Tibial nerve (tissue), 4 donors: ENCODE measurements around the gene ZDHHC9. TPM values are rescaled to one million over a fixed set of nuclear protein-coding genes. Genes with fewer than 3 reads are reported as not detected.

Experiments
- DNase-seq, 2 donors: peaks; one replicate each; pipeline ENCODE4 v3.0.0-alpha.2; 2019; ENCODE audit warnings: low spot score in 2 of 2
- H3K27ac ChIP-seq, 4 donors: fragments of 200-600 bp; sonication (generic) in 3 of 4; one replicate each; pipeline ENCODE4 v1.5.1; 2017 to 2019; ENCODE audit warnings: mild to moderate bottlenecking in 1 of 4
- H3K27me3 ChIP-seq, 2 donors: fragments of 200-600 bp; sonication (generic) in 1 of 2; one replicate each; pipeline versions ENCODE4 v1.5.1 to v1.6.0; 2017 to 2019
- H3K36me3 ChIP-seq, 3 donors: fragments of 200-600 bp; sonication (generic); one replicate each; pipeline ENCODE4 v1.5.1; 2018 to 2019
- H3K4me1 ChIP-seq, 4 donors: fragments of 200-600 bp; sonication (generic) in 3 of 4; one replicate each; pipeline ENCODE4 v1.5.1; 2017 to 2019
- H3K4me3 ChIP-seq, 4 donors: fragments of 200-600 bp; sonication (generic) in 3 of 4; one replicate each; pipeline ENCODE4 v1.5.1; 2017 to 2019; ENCODE audit warnings: mild to moderate bottlenecking in 1 of 4, moderate library complexity in 1 of 4
- H3K9me3 ChIP-seq, 4 donors: fragments of 200-600 bp; sonication (generic) in 3 of 4; one replicate each; pipeline ENCODE4 v1.5.1; 2017 to 2019
- CTCF ChIP-seq, 5 experiments: fragments of 200-600 bp in 3 of 5; fragments of 450-650 bp in 2 of 5; sonication (generic) in 3 of 5; IDR thresholded peaks; one replicate each; pipeline ENCODE4 v1.5.1; 2016 to 2019; ENCODE audit warnings: antibody characterized with exemption in 5 of 5, mild to moderate bottlenecking in 3 of 5, moderate library complexity in 2 of 5
- EP300 ChIP-seq, 2 donors: sonication (generic); formaldehyde crosslinking; IDR thresholded peaks; one replicate each; pipeline ENCODE4 v1.6.1; 2017; ENCODE audit warnings: antibody characterized with exemption in 2 of 2, mild to moderate bottlenecking in 1 of 2
- POLR2A ChIP-seq, 2 donors: fragments of 450-650 bp; IDR thresholded peaks; one replicate each; pipeline ENCODE4 v1.6.1; 2017; ENCODE audit warnings: antibody characterized with exemption in 2 of 2, mild to moderate bottlenecking in 2 of 2, moderate library complexity in 2 of 2
- WGBS, 2 donors: methylation state at CpG; one replicate each; pipeline ENCODE4 v1.1.5; 2018; 5-methylcytosine and 5-hydroxymethylcytosine counted together
- total RNA-seq, 4 donors: library from RNA; depleted of rRNA; stranded (reverse); fragments of >200 nt; gene quantifications; one replicate each; pipeline ENCODE4 v1.1.0, GENCODE V29; 2016

Gene ZDHHC9
- total RNA-seq, 4 donors from 2014 or later = 14.0 to 27.6 (median 19.1) TPM

GRCh38 chrX:129846716-129847115 is 3.0 kb upstream of the ZDHHC9 start:
- 59 to 81% methylated on average over 2 of the region's 2 CpGs for WGBS, 2 donors
- no peak for DNase-seq
- Histone ChIP-seq H3K9me3 (no peaks in the 10 kb centered on the region), H3K4me1 (no peaks in the 10 kb centered on the region), H3K4me3 (no peak overlapping the region), H3K27ac (no peak overlapping the region), H3K36me3 (no peaks in the 10 kb centered on the region), H3K27me3 (peaks cover 0 to 4% of the 10 kb centered on the region in 2 donors)
- no peak for TF ChIP-seq POLR2A (IDR thresholded peaks at IDR 0.05)
- TF ChIP-seq EP300 (IDR thresholded peaks at IDR 0.05) = no peak

GRCh38 chrX:129845616-129846190 is 2.0 kb upstream of the ZDHHC9 start:
- Histone ChIP-seq H3K27me3 (peaks cover 0 to 4% of the 10 kb centered on the region in 2 donors), H3K4me1 (peaks cover 0 to 2% (median 0%) of the 10 kb centered on the region in 4 donors), H3K4me3 (no peak overlapping the region), H3K36me3 (no peaks in the 10 kb centered on the region), H3K9me3 (no peaks in the 10 kb centered on the region), H3K27ac (no peak overlapping the region)
- DNase-seq = no peak
- no peak for TF ChIP-seq EP300 (IDR thresholded peaks at IDR 0.05)
- TF ChIP-seq CTCF (IDR thresholded peaks at IDR 0.05) = no peak
- TF ChIP-seq POLR2A (IDR thresholded peaks at IDR 0.05) = no peak
- WGBS, 2 donors = 61 to 63% methylated on average over 4 of the region's 4 CpGs

- H3K27me3 ChIP-seq = no peaks in the 10 kb centered on the region
- WGBS, 2 donors = 0 to 54% methylated on average over 5 to 23 of the region's 23 CpGs
- peak overlapping the region; percentile 71 to 89 (median 77) for H3K27ac ChIP-seq
Measured at GRCh38 chrX:129843209-129843458, 552 bp downstream of the ZDHHC9 start.

GRCh38 chrX:129842510-129843208 is 1.0 kb downstream of the ZDHHC9 start:
- Histone ChIP-seq H3K27ac (peak overlapping the region in 3 of 4 donors; percentile 72 to 89 (median 82)), H3K27me3 (no peaks in the 10 kb centered on the region), H3K4me3 (peak overlapping the region; percentile 44 to 79 (median 65)), H3K9me3 (no peaks in the 10 kb centered on the region), H3K4me1 (peaks cover 0 to 7% (median 0%) of the 10 kb centered on the region in 4 donors), H3K36me3 (no peaks in the 10 kb centered on the region)
- TF ChIP-seq CTCF (IDR thresholded peaks at IDR 0.05) = no peak
- peak in 1 of 2 donors; percentile 7 for TF ChIP-seq POLR2A (IDR thresholded peaks at IDR 0.05)
- peak in 1 of 2 donors; percentile 14 for DNase-seq
- 4 to 47% methylated on average over 15 to 17 of the region's 17 CpGs for WGBS, 2 donors

More at GRCh38 chrX:129843209-129843458, 552 bp downstream of the ZDHHC9 start:
- DNase-seq = no peak
- no peaks in the 10 kb centered on the region for H3K36me3 ChIP-seq
- no peaks in the 10 kb centered on the region for H3K9me3 ChIP-seq
- H3K4me3 ChIP-seq = peak overlapping the region; percentile 44 to 79 (median 65)
- peaks cover 0 to 7% (median 0%) of the 10 kb centered on the region in 4 donors for H3K4me1 ChIP-seq
- TF ChIP-seq POLR2A (IDR thresholded peaks at IDR 0.05) = no peak
- TF ChIP-seq EP300 (IDR thresholded peaks at IDR 0.05) = no peak
- no peak for TF ChIP-seq CTCF (IDR thresholded peaks at IDR 0.05)

- WGBS, 2 donors = 46 to 55% methylated on average over 4 to 5 of the region's 5 CpGs
- no peak for DNase-seq
- Histone ChIP-seq H3K4me3 (peak overlapping the region in 1 of 4 donors; percentile 3), H3K27ac (no peak overlapping the region), H3K27me3 (no peaks in the 10 kb centered on the region), H3K4me1 (peaks cover 0 to 7% (median 0%) of the 10 kb centered on the region in 4 donors), H3K9me3 (no peaks in the 10 kb centered on the region), H3K36me3 (no peaks in the 10 kb centered on the region)
- no peak for TF ChIP-seq POLR2A (IDR thresholded peaks at IDR 0.05)
- no peak for TF ChIP-seq EP300 (IDR thresholded peaks at IDR 0.05)
- TF ChIP-seq CTCF (IDR thresholded peaks at IDR 0.05) = no peak
Measured at GRCh38 chrX:129840344-129840743, 3.3 kb downstream of the ZDHHC9 start.
